Psoas muscle (tissue), 8 donors: ENCODE data around the gene CASKIN1. TPM values are rescaled to one million over a fixed set of nuclear protein-coding genes. Genes with fewer than 3 reads are reported as not detected.

Experiments
- ATAC-seq, 4 donors: fragments of 200-7000 bp; cut with Tn5 transposase; one replicate each; pipeline ENCODE4 v1.9.1; 2020; ENCODE audit warnings: moderate library complexity in 3 of 4, mild to moderate bottlenecking in 2 of 4
- DNase-seq, 2 donors: peaks; one replicate each; pipeline ENCODE4 v3.0.0-alpha.2; 2020
- H3K27ac ChIP-seq: fragments of 200-600 bp; one replicate; pipeline ENCODE4 v1.8.0; 2022
- H3K27me3 ChIP-seq, 3 donors: fragments of 200-600 bp in 1 of 3; one replicate each; pipeline versions ENCODE4 v1.6.1 to v1.8.0; 2013 to 2022; ENCODE audit warnings: low read length in 2 of 3, mild to moderate bottlenecking in 2 of 3, moderate library complexity in 1 of 3; ENCODE audit not compliant: insufficient read depth in 3 of 3
- H3K36me3 ChIP-seq, 2 donors: fragments of 200-600 bp in 1 of 2; one replicate each; pipeline versions ENCODE4 v1.6.1 to v1.8.0; 2013 to 2022; ENCODE audit warnings: low read depth in 1 of 2, mild to moderate bottlenecking in 1 of 2, moderate library complexity in 1 of 2; ENCODE audit not compliant: insufficient read depth in 1 of 2
- H3K4me1 ChIP-seq: fragments of 200-600 bp; one replicate; pipeline ENCODE4 v1.8.0; 2022
- H3K4me3 ChIP-seq: fragments of 200-600 bp; one replicate; pipeline ENCODE4 v1.8.0; 2022; ENCODE audit warnings: mild to moderate bottlenecking
- H3K9me3 ChIP-seq: fragments of 200-600 bp; one replicate; pipeline ENCODE4 v1.8.0; 2022
- CTCF ChIP-seq: fragments of 200-600 bp; IDR thresholded peaks from one replicate; pipeline ENCODE4 v1.8.0; 2022; ENCODE audit warnings: antibody characterized with exemption
- WGBS, 3 donors: extraction: QIAGEN DNeasy Blood & Tissue Kit; methylation state at CpG; one replicate each; pipeline versions ENCODE4 v1.1.6 to v1.1.7; 2013; 5-methylcytosine and 5-hydroxymethylcytosine counted together
- intact Hi-C, 2 donors: fragments of 100-400 bp; cut with DNase I; formaldehyde crosslinking; loops; one replicate each; pipeline versions ENCODE4 v1.11.0 to v1.14.2; 2022
- polyA plus RNA-seq, 3 donors: library from polyadenylated mRNA; stranded (reverse); fragments of 200-250 nt; gene quantifications; one replicate each; pipeline ENCODE4 v1.2.3, GENCODE V29; 2013
- total RNA-seq, 4 donors: library from RNA; stranded (reverse); fragmentation: NEBNext Ultra II Directional in 2 of 4; extraction: Animal tissue kit (Norgen Biotek cat#: 25700) in 2 of 4; gene quantifications; one replicate each; pipeline versions ENCODE4 v1.2.1 to v1.2.4, GENCODE V29; 2021 to 2023
- donor health status: healthy with polysubstance abuse.
- donor health status: DM: no; HTN: no; CAD: no; lungs with moderate emphysema.
- donor health status: Bipolar disorder and iron deficiency.
- donor health status: healthy.
- donor health status: DM: yes; HTN: yes; CAD: no.
- donor health status: DM: no; HTN: no; CAD: no.
- donor health status: DM: no; HTN: no; CAD: no.
- donor health status: DM: yes; HTN: yes; CAD: no.

The CASKIN1 gene
- total and polyA plus RNA-seq, 7 donors: 0.32 to 1.0 (median 0.63) TPM

GRCh38 chr16:2233046-2233775, 36.8 kb upstream of the CASKIN1 start:
- no peak for ATAC-seq
- 85 to 91% (median 88%) methylated on average over 26 to 28 of the region's 28 CpGs for WGBS, 3 donors
- no peak for TF ChIP-seq CTCF
- Histone ChIP-seq H3K27me3 (peaks cover 0 to 13% (median 4%) of the 10 kb centered on the region in 3 donors), H3K4me3 (no peak overlapping the region), H3K4me1 (peaks cover 9% of the 10 kb centered on the region), H3K27ac (no peak overlapping the region), H3K9me3 (no peaks in the 10 kb centered on the region), H3K36me3 (peaks cover 3 to 76% of the 10 kb centered on the region in 2 donors)
- intact Hi-C loops: no loop called here
- DNase-seq: no peak

DNA sequence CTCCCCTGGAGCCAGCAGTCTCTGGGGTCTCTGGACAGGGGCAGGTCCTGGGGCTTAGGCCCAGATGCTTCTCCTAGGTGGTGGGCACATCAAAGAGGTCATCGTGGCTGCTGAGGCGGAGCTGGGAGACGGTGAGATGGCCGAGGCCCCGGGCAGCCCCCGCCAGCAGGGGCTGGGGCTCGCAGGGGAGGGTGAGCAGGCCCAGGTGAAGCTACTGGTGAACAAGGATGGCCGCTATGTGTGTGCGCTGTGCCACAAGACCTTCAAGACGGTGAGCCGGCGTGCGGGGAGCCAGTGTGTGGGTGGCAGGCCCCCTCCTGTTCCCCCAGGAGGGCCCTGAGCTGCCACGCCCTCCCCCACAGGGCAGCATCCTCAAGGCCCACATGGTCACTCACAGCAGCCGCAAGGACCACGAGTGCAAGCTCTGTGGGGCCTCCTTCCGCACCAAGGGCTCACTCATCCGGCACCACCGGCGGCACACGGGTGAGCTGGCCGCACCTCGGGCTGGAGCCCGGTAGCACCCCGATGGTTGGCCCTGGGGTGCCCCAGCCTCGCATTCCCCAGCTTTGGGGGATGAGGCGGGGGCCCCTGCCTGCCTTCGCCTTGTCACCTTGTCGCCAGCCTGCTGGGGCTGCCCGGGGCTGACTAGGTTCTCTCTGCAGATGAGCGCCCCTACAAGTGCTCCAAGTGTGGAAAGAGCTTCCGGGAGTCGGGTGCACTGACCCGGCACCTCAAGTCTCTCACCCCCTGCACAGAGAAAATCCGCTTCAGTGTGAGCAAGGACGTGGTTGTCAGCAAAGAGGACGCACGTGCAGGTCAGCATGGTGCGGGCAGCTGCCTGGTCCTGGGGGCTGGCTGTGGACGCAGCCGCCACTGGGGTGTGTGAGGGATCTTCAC, 35.9 kb upstream of the CASKIN1 start:
- no peak for TF ChIP-seq CTCF
- WGBS, 3 donors: 89% methylated on average over 40 to 41 of the region's 41 CpGs
- Histone ChIP-seq H3K4me1 (peaks cover 9% of the 10 kb centered on the region), H3K9me3 (no peaks in the 10 kb centered on the region), H3K27ac (no peak overlapping the region), H3K36me3 (peaks cover 3 to 80% of the 10 kb centered on the region in 2 donors), H3K27me3 (peaks cover 0 to 13% (median 4%) of the 10 kb centered on the region in 3 donors), H3K4me3 (no peak overlapping the region)
- intact Hi-C loops: no loop called here
- no peak for ATAC-seq
- DNase-seq: no peak

- Histone ChIP-seq H3K27ac (no peak overlapping the region), H3K4me1 (peaks cover 10% of the 10 kb centered on the region), H3K4me3 (no peak overlapping the region), H3K27me3 (peaks cover 0 to 8% (median 1%) of the 10 kb centered on the region in 3 donors), H3K9me3 (no peaks in the 10 kb centered on the region), H3K36me3 (peaks cover 3 to 85% of the 10 kb centered on the region in 2 donors)
- 80 to 89% (median 82%) methylated on average over 29 of the region's 29 CpGs for WGBS, 3 donors
- intact Hi-C loops: no loop called here
- TF ChIP-seq CTCF: no peak
- ATAC-seq (no peak), DNase-seq (no peak)
Measured at GRCh38 chr16:2231016-2231931, 34.9 kb upstream of the CASKIN1 start.

GRCh38 chr16:2230376-2230775, 34.0 kb upstream of the CASKIN1 start:
- WGBS, 3 donors: 81 to 85% (median 84%) methylated on average over 12 to 13 of the region's 13 CpGs
- no peaks in the 10 kb centered on the region for H3K9me3 ChIP-seq
- TF ChIP-seq CTCF: no peak
- peaks cover 10% of the 10 kb centered on the region for H3K4me1 ChIP-seq
- H3K27me3 ChIP-seq: peaks cover 0 to 3% (median 0%) of the 10 kb centered on the region in 3 donors
- peaks cover 3 to 79% of the 10 kb centered on the region in 2 donors for H3K36me3 ChIP-seq
- intact Hi-C loops: no loop called here
- no peak overlapping the region for H3K4me3 ChIP-seq
- no peak for DNase-seq
- H3K27ac ChIP-seq: no peak overlapping the region
- no peak for ATAC-seq
